ENCODE measurements around the gene TNF.
A peak's percentile ranks its signal among the peaks of the same experiment; 100 is the strongest.

TNF gene

DNA sequence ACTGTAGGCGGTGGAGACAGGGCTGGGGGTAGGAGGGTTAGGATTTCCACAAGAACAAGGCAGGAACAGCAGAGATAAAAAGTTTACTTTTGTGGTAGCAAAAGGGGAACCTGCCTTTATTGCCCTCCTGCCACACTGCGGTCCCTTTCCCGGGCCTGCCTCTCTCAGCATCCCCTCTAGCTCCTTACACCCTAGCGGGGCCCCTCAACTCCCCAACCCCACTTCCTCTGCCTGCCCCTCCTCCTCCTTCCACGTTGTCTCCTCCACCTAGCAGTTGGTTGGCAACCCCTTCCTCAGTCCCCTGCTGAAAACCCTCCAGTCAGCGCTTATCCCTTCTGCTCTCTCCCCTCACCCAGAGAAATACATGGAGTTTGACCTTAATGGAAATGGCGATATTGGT lies 40.4 kb downstream of the TNF start:
- TF ChIP-seq, protein P1, sequence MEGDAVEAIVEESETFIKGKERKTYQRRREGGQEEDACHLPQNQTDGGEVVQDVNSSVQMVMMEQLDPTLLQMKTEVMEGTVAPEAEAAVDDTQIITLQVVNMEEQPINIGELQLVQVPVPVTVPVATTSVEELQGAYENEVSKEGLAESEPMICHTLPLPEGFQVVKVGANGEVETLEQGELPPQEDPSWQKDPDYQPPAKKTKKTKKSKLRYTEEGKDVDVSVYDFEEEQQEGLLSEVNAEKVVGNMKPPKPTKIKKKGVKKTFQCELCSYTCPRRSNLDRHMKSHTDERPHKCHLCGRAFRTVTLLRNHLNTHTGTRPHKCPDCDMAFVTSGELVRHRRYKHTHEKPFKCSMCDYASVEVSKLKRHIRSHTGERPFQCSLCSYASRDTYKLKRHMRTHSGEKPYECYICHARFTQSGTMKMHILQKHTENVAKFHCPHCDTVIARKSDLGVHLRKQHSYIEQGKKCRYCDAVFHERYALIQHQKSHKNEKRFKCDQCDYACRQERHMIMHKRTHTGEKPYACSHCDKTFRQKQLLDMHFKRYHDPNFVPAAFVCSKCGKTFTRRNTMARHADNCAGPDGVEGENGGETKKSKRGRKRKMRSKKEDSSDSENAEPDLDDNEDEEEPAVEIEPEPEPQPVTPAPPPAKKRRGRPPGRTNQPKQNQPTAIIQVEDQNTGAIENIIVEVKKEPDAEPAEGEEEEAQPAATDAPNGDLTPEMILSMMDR (conservative IDR thresholded peaks at IDR 0.05; ENCODE audit: low read depth, low read length), result no peak
- Histone ChIP-seq H3K4me2 (no peak overlapping the region), H3K79me2 (ENCODE audit: insufficient read depth, low read depth) (peaks cover under 1% of the 10 kb centered on the region; the same call in 1 of the 2 replicates), H3K27me3 (ENCODE audit: insufficient read depth, low read depth) (no peaks in the 10 kb centered on the region), H3K27ac (no peak overlapping the region), H3K4me1 (ENCODE audit: low read depth, poor library complexity, severe bottlenecking) (peaks cover 20% of the 10 kb centered on the region), H3K9ac (no peak overlapping the region), H4K20me1 (ENCODE audit: insufficient read depth) (no peaks in the 10 kb centered on the region), H2AFZ (ENCODE audit: low read depth) (no peak overlapping the region), H3K36me3 (ENCODE audit: insufficient read depth) (no peaks in the 10 kb centered on the region), H3K4me3 (IDR thresholded peaks at IDR 0.05; ENCODE audit: insufficient read depth, low read depth, low read length) (no peak overlapping the region)

DNA sequence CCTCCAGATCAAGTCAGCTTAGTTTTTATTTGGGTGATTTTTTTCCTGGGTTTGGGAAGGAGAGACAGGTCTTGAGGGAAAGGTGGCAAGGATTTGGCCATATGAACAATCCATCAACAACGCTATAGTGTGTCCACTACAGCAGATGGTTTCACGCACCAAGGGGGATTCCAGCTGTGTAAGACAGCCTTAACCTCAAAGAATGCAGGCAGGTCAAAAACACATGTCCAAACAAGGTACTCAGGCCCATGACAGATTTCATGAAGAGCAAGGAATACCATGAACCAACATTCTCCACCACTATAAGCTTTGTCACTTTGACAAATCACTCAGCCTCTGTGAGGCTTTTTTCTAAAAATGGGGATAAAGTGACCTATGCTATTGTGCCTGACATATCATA lies 41.6 kb downstream of the TNF start:
- H3K27ac ChIP-seq, result no peak overlapping the region
- no peaks in the 10 kb centered on the region for H4K20me1 ChIP-seq (ENCODE audit: insufficient read depth)
- no peaks in the 10 kb centered on the region for H3K27me3 ChIP-seq (ENCODE audit: insufficient read depth, low read depth)
- peaks cover 13% of the 10 kb centered on the region for H3K79me2 ChIP-seq (ENCODE audit: insufficient read depth, low read depth)
- TF ChIP-seq, protein P1 (conservative IDR thresholded peaks at IDR 0.05; ENCODE audit: low read depth, low read length), result no peak
- no peaks in the 10 kb centered on the region for H3K36me3 ChIP-seq (ENCODE audit: insufficient read depth)
- H3K4me3 ChIP-seq (IDR thresholded peaks at IDR 0.05; ENCODE audit: insufficient read depth, low read depth, low read length), result no peak overlapping the region
- no peak overlapping the region for H3K9ac ChIP-seq
- peaks cover 23% of the 10 kb centered on the region for H3K4me1 ChIP-seq (ENCODE audit: low read depth, poor library complexity, severe bottlenecking)
- peak overlapping the region; percentile 37 for H3K4me2 ChIP-seq
- H2AFZ ChIP-seq (ENCODE audit: low read depth), result 0 out of 2 replicates have a peak overlapping the region, but pooled peaks have one; percentile 20

DNA sequence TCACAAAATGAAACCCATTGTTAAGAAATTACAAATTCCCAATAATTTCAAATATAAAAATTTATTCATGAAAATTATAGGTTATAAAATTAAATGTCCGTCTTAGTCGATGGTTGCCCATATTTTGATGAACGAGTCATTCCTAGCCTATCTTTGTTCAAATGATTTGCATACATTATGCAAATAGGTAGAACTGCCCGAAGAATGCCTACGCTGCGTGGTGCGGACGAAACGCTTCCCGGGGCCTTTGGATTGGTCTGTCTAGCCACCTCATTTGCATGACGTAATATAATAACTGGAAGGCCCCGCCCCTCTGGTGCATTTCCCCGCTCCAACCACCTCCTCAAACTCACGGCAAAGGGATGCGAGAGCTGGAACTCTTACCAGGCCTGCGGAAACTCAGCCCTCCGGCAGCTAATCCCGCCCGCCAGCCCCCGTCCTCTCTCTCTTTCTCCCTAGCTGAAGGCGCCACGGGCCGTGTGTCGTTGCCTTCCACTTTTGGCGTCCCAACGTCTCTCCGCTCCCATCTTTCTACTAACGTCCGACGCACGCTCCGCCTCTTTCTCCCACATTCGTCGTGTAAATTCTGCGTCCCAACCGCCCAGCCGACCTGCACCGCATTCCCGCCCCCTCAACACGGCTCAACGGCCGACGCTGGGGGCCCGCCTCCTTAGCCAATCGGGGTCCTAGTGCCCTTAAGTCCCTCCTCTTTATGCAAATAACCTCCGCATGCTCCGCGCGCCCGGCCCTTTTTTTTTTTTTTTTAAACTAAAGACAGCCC lies 44.6 kb downstream of the TNF start:
- no peaks in the 10 kb centered on the region for H3K27me3 ChIP-seq (ENCODE audit: insufficient read depth, low read depth)
- TF ChIP-seq, protein P1 (conservative IDR thresholded peaks at IDR 0.05; ENCODE audit: low read depth, low read length), result no peak
- no peaks in the 10 kb centered on the region for H4K20me1 ChIP-seq (ENCODE audit: insufficient read depth)
- H2AFZ ChIP-seq (ENCODE audit: low read depth), result peak overlapping the region; percentile 48; the same call in 1 of the 2 replicates
- H3K4me2 ChIP-seq, result peak overlapping the region; percentile 77
- H3K9ac ChIP-seq, result peak overlapping the region; percentile 94; the same call in 1 of the 2 replicates
- H3K4me1 ChIP-seq (ENCODE audit: low read depth, poor library complexity, severe bottlenecking), result peaks cover 32% of the 10 kb centered on the region
- H3K36me3 ChIP-seq (ENCODE audit: insufficient read depth), result peaks cover 14% of the 10 kb centered on the region; the same call in 1 of the 2 replicates
- H3K79me2 ChIP-seq (ENCODE audit: insufficient read depth, low read depth), result peaks cover 39% of the 10 kb centered on the region
- H3K27ac ChIP-seq, result peak overlapping the region; percentile 87
- no peak overlapping the region for H3K4me3 ChIP-seq (IDR thresholded peaks at IDR 0.05; ENCODE audit: insufficient read depth, low read depth, low read length)

DNA sequence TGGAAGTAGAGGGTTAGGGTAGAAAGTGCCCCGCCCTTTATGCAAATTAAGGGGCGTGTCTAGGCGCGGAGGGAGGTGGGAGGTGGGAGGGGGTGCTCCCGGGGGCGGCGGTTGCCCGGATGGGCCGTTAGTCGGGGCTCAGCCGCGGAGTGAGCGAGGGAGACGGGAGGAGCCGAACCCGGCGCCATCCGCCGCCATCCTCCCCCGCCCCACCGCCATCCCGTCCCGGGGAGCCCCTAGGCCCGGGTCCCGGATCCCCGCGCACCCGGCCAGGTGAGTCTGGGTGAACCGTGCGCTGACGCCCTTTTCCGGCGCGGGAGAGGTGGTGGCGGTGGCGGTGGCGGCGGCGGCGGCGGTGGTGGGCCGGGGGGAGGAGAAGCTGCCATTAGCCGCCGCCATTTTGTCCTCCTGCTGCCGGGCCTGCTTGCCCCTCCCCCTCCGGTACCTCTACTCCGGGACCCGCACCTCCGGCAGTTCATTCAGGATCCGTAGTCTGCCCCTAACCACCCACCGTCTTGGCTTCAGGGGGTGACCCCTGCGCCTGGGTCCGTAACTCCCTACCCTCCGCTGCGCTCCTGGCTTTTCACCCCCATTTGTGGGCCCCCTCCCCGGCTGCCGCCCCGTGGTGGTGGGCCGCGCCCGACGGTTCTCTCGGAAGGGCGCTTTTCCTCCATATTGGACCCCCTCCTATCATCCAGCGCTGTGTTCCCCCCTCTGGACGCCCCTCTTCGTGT lies 45.4 kb downstream of the TNF start, which contains the start of gene PRRC2A:
TSS of gene PRRC2A (plus strand) at position 130 of the 734 bp plus-strand sequence. CDS start 2,075 bp downstream, outside the sequence.
- Histone ChIP-seq H4K20me1 (ENCODE audit: insufficient read depth) (no peaks in the 10 kb centered on the region), H3K27me3 (ENCODE audit: insufficient read depth, low read depth) (no peaks in the 10 kb centered on the region), H2AFZ (ENCODE audit: low read depth) (peak within 1 kb of the TSS; percentile 48), H3K4me2 (peak within 1 kb of the TSS; percentile 92), H3K4me3 (IDR thresholded peaks at IDR 0.05; ENCODE audit: insufficient read depth, low read depth, low read length) (peak within 1 kb of the TSS; percentile 51), H3K4me1 (ENCODE audit: low read depth, poor library complexity, severe bottlenecking) (peaks cover 32% of the 10 kb centered on the region), H3K9ac (peak within 1 kb of the TSS; percentile 94), H3K36me3 (ENCODE audit: insufficient read depth) (peaks cover 20% of the 10 kb centered on the region; the same call in 1 of the 2 replicates), H3K79me2 (ENCODE audit: insufficient read depth, low read depth) (peaks cover 39% of the 10 kb centered on the region), H3K27ac (peak within 1 kb of the TSS; percentile 87)
- TF ChIP-seq, protein P1 (conservative IDR thresholded peaks at IDR 0.05; ENCODE audit: low read depth, low read length), result no peak
